WTC11 (cell line): ENCODE data around the gene RASA1. TPM values are rescaled to one million over a fixed set of nuclear protein-coding genes. Genes with fewer than 3 reads are reported as not detected.

Experiments
- ATAC-seq: fragments of 200-7000 bp; cut with Tn5 transposase; 2 replicates; pipeline ENCODE4 v1.10.0; 2021; ENCODE audit warnings: mild to moderate bottlenecking, moderate library complexity
- CTCF ChIA-PET: fragments of 300-600 bp; sonication (Branson Sonifier 250); formaldehyde crosslinking; loops from one replicate; lab custom pipeline; 2021; ENCODE audit warnings: antibody characterized with exemption; lab: Charles Lee
- POLR2A ChIA-PET: fragments of 350-600 bp; sonication (Branson Sonifier 250); formaldehyde crosslinking; loops from one replicate; lab custom pipeline; 2021; ENCODE audit warnings: antibody characterized with exemption; lab: Charles Lee
- DNase-seq: peaks from one replicate; pipeline ENCODE4 v3.0.0; 2021; ENCODE audit warnings: low spot score
- H3K27ac Mint-ChIP-seq: 2 replicates; pipeline ENCODE4 v1.8.0; 2021; ENCODE audit warnings: mixed read lengths
- H3K27me3 Mint-ChIP-seq: 2 replicates; pipeline ENCODE4 v1.8.0; 2021; ENCODE audit warnings: low read depth, mild to moderate bottlenecking, moderate library complexity, mixed read lengths
- H3K36me3 Mint-ChIP-seq: 2 replicates; pipeline ENCODE4 v1.8.0; 2021; ENCODE audit warnings: mixed read lengths
- H3K4me1 Mint-ChIP-seq: 2 replicates; pipeline ENCODE4 v1.8.0; 2022; ENCODE audit warnings: mixed read lengths
- H3K4me3 Mint-ChIP-seq: 2 replicates; pipeline ENCODE4 v1.8.0; 2021; ENCODE audit warnings: mild to moderate bottlenecking, moderate library complexity, mixed read lengths
- H3K9me3 Mint-ChIP-seq: 2 replicates; pipeline ENCODE4 v1.8.0; 2021; ENCODE audit warnings: mixed read lengths
- ATF1 ChIP-seq: sonication (generic); formaldehyde crosslinking; IDR thresholded peaks from 2 replicates; pipeline ENCODE4 v1.8.1; 2023; ENCODE audit warnings: mild to moderate bottlenecking, moderate library complexity, missing genetic modification reagents
- ATF2 ChIP-seq: sonication (generic); formaldehyde crosslinking; IDR thresholded peaks from 2 replicates; pipeline ENCODE4 v1.8.1; 2022; ENCODE audit warnings: low read depth, missing genetic modification reagents, borderline replicate concordance
- ATF6 ChIP-seq: sonication (generic); formaldehyde crosslinking; IDR thresholded peaks from 2 replicates; pipeline ENCODE4 v1.8.1; 2023; ENCODE audit warnings: mild to moderate bottlenecking, missing genetic modification reagents
- CREM ChIP-seq: sonication (generic); formaldehyde crosslinking; IDR thresholded peaks from 2 replicates; pipeline ENCODE4 v1.8.1; 2022; ENCODE audit warnings: mild to moderate bottlenecking, missing genetic modification reagents, moderate library complexity
- ESRRA ChIP-seq: sonication (generic); formaldehyde crosslinking; IDR thresholded peaks from 2 replicates; pipeline ENCODE4 v1.8.1; 2022; ENCODE audit warnings: mild to moderate bottlenecking, missing genetic modification reagents, borderline replicate concordance
- FOXJ3 ChIP-seq: sonication (generic); formaldehyde crosslinking; IDR thresholded peaks from 2 replicates; pipeline ENCODE4 v1.9.0; 2021; ENCODE audit warnings: missing genetic modification reagents, mild to moderate bottlenecking, borderline replicate concordance
- GRHL2 ChIP-seq: fragments of 250-450 bp; sonication (Bioruptor Pico); IDR thresholded peaks from 2 replicates; pipeline ENCODE4 v1.8.0; 2022; ENCODE audit warnings: mild to moderate bottlenecking, moderate library complexity; ENCODE audit not compliant: insufficient replicate concordance, severe bottlenecking
- GTF2I ChIP-seq: fragments of 250-450 bp; sonication (Bioruptor Pico); conservative IDR thresholded peaks from 2 replicates; pipeline ENCODE4 v1.4.0; 2021; ENCODE audit warnings: mild to moderate bottlenecking
- NFATC4 ChIP-seq: fragments of 250-450 bp; sonication (Bioruptor Pico); IDR thresholded peaks from 2 replicates; pipeline ENCODE4 v1.9.0; 2021; ENCODE audit warnings: mild to moderate bottlenecking
- NR1H2 ChIP-seq: sonication (generic); formaldehyde crosslinking; IDR thresholded peaks from 2 replicates; pipeline ENCODE4 v1.9.0; 2021; ENCODE audit warnings: mild to moderate bottlenecking, moderate library complexity, missing genetic modification reagents
- PREB ChIP-seq: sonication (generic); formaldehyde crosslinking; IDR thresholded peaks from 2 replicates; pipeline ENCODE4 v1.8.1; 2022; ENCODE audit warnings: mild to moderate bottlenecking, missing genetic modification reagents, moderate library complexity, borderline replicate concordance
- RELA ChIP-seq: sonication (generic); formaldehyde crosslinking; IDR thresholded peaks from 2 replicates; pipeline ENCODE4 v1.8.1; 2022; ENCODE audit warnings: missing genetic modification reagents, mild to moderate bottlenecking, borderline replicate concordance
- RORB ChIP-seq: fragments of 250-450 bp; sonication (Bioruptor Pico); IDR thresholded peaks from 2 replicates; pipeline ENCODE4 v1.9.0; 2021; ENCODE audit warnings: mild to moderate bottlenecking
- SOX15 ChIP-seq: fragments of 250-450 bp; sonication (Bioruptor Pico); IDR thresholded peaks from 2 replicates; pipeline ENCODE4 v1.9.0; 2021; ENCODE audit warnings: mild to moderate bottlenecking
- ZMAT4 ChIP-seq: fragments of 250-450 bp; sonication (Bioruptor Pico); IDR thresholded peaks from 2 replicates; pipeline ENCODE4 v1.9.0; 2021; ENCODE audit warnings: mild to moderate bottlenecking
- ZNF219 ChIP-seq: sonication (generic); formaldehyde crosslinking; IDR thresholded peaks from 2 replicates; pipeline ENCODE4 v1.8.0; 2023; ENCODE audit warnings: missing genetic modification reagents, mild to moderate bottlenecking, borderline replicate concordance
- ZNF263 ChIP-seq: sonication (generic); formaldehyde crosslinking; IDR thresholded peaks from 2 replicates; pipeline ENCODE4 v1.8.1; 2022; ENCODE audit warnings: low read depth, mild to moderate bottlenecking, moderate library complexity, missing genetic modification reagents
- ZNF281 ChIP-seq: sonication (generic); formaldehyde crosslinking; IDR thresholded peaks from 2 replicates; pipeline ENCODE4 v1.8.0; 2023; ENCODE audit warnings: mild to moderate bottlenecking, missing genetic modification reagents
- ZNF317 ChIP-seq: sonication (generic); formaldehyde crosslinking; IDR thresholded peaks from 2 replicates; pipeline ENCODE4 v1.8.1; 2023; ENCODE audit warnings: low read depth, mild to moderate bottlenecking, moderate library complexity, missing genetic modification reagents, borderline replicate concordance
- ZNF423 ChIP-seq: fragments of 250-450 bp; sonication (Bioruptor Pico); IDR thresholded peaks from 2 replicates; pipeline ENCODE4 v2.1.2; 2022; ENCODE audit warnings: mild to moderate bottlenecking, moderate library complexity
- ZNF671 ChIP-seq: fragments of 250-450 bp; sonication (Bioruptor Pico); IDR thresholded peaks from 2 replicates; pipeline ENCODE4 v1.8.0; 2021; ENCODE audit warnings: mild to moderate bottlenecking
- total RNA-seq: library from RNA; stranded (reverse); gene quantifications from 3 replicates; pipeline ENCODE4 v1.2.3, GENCODE V29; 2021
- TF ChIP-seq, protein P1 (sequence below): fragments of 250-450 bp; sonication (Bioruptor Pico); conservative IDR thresholded peaks from 2 replicates; pipeline ENCODE4 v1.9.0; 2021; ENCODE audit warnings: mild to moderate bottlenecking
- TF ChIP-seq, protein P2 (sequence below): fragments of 250-450 bp; sonication (Bioruptor Pico); IDR thresholded peaks from 2 replicates; pipeline ENCODE4 v1.9.0; 2021; ENCODE audit warnings: mild to moderate bottlenecking

RASA1 gene
- total RNA-seq, 1 experiment from 2014 or later: 31.0 TPM

GRCh38 chr5:87319469-87319868 is 51.8 kb downstream of the RASA1 start:
- ChIA-PET CTCF (no interaction called here), POLR2A (no interaction called here)
- H3K9me3 Mint-ChIP-seq: peaks cover 35% of the 10 kb centered on the region
- H3K27me3 Mint-ChIP-seq: no peaks in the 10 kb centered on the region
- ATAC-seq (no peak), DNase-seq (no peak)
- peaks cover 38% of the 10 kb centered on the region for H3K36me3 Mint-ChIP-seq
- TF ChIP-seq CREM (no peak), ESRRA (CRISPR knock-in tag) (no peak), ZNF219 (no peak), PREB (CRISPR knock-in tag) (no peak), ATF6 (CRISPR knock-in tag) (no peak), NR1H2 (CRISPR knock-in tag) (no peak), ZNF281 (CRISPR knock-in tag) (no peak), GRHL2 (CRISPR knock-in tag) (no peak)
- peaks cover 7% of the 10 kb centered on the region; the same call in 1 of the 2 replicates for H3K4me1 Mint-ChIP-seq
- H3K4me3 Mint-ChIP-seq: no peak overlapping the region
- no peak overlapping the region for H3K27ac Mint-ChIP-seq

- DNase-seq: no peak
- ChIA-PET POLR2A (no interaction called here), CTCF (no interaction called here)
- peaks cover 38% of the 10 kb centered on the region for H3K36me3 Mint-ChIP-seq
- H3K9me3 Mint-ChIP-seq: peaks cover 35% of the 10 kb centered on the region
- H3K4me1 Mint-ChIP-seq: peaks cover 5% of the 10 kb centered on the region; the same call in 1 of the 2 replicates
- H3K27ac Mint-ChIP-seq: no peak overlapping the region
- no peak for ATAC-seq
- H3K27me3 Mint-ChIP-seq: no peaks in the 10 kb centered on the region
- H3K4me3 Mint-ChIP-seq: no peak overlapping the region
- TF ChIP-seq GTF2I (no peak), ATF1 (CRISPR knock-in tag) (no peak), ZMAT4 (CRISPR knock-in tag) (no peak), ATF2 (CRISPR knock-in tag) (no peak), ZNF263 (CRISPR knock-in tag) (no peak), FOXJ3 (CRISPR knock-in tag) (no peak), ZNF317 (CRISPR knock-in tag) (no peak), SOX15 (CRISPR knock-in tag) (no peak), ZNF423 (CRISPR knock-in tag) (no peak), RORB (no peak), ZNF671 (no peak), CREM (no peak), RELA (CRISPR knock-in tag) (no peak), NFATC4 (no peak)
- TF ChIP-seq, protein P1, sequence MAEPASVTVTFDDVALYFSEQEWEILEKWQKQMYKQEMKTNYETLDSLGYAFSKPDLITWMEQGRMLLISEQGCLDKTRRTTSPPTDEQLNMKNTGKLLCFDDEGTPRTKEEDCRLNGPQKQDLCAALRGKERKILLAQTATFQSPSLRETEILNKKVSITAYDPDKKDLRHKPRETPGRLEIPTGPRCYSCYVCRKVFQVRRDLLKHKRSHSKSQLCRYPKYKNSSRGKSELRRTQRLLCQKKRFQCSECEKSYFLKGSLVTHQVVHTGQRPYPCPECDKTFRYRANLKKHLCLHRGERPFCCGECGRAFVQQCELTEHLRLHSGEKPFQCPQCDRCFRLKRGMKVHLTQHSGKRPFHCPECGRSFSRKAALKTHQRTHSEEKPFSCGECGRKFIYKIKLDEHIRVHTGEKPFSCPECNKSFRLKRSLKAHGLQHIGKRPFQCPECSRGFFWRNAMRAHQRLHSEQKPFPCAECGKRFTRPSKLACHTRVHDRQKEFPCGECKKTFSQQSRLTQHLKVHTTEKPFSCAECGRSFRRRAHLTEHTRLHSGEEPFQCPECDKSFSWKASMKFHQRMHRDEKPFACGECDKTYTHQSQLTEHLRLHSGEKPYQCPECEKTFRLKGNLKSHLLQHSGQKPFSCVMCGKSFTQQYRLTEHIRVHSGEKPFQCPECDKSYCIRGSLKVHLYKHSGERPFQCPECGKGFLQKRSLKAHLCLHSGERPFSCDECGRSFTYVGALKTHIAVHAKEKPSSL (CRISPR knock-in tag): no peak
- TF ChIP-seq, protein P2, sequence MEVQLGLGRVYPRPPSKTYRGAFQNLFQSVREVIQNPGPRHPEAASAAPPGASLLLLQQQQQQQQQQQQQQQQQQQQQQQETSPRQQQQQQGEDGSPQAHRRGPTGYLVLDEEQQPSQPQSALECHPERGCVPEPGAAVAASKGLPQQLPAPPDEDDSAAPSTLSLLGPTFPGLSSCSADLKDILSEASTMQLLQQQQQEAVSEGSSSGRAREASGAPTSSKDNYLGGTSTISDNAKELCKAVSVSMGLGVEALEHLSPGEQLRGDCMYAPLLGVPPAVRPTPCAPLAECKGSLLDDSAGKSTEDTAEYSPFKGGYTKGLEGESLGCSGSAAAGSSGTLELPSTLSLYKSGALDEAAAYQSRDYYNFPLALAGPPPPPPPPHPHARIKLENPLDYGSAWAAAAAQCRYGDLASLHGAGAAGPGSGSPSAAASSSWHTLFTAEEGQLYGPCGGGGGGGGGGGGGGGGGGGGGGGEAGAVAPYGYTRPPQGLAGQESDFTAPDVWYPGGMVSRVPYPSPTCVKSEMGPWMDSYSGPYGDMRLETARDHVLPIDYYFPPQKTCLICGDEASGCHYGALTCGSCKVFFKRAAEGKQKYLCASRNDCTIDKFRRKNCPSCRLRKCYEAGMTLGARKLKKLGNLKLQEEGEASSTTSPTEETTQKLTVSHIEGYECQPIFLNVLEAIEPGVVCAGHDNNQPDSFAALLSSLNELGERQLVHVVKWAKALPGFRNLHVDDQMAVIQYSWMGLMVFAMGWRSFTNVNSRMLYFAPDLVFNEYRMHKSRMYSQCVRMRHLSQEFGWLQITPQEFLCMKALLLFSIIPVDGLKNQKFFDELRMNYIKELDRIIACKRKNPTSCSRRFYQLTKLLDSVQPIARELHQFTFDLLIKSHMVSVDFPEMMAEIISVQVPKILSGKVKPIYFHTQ (CRISPR knock-in tag): no peak
Measured at GRCh38 chr5:87321605-87322004, 53.9 kb downstream of the RASA1 start.
